ENCODE measurements around the gene USP37. TPM values are rescaled to one million over a fixed set of nuclear protein-coding genes. Genes with fewer than 3 reads are reported as not detected.

USP37 gene
- total RNA-seq, 1 donor from 2014 or later: 9.4 TPM

DNA sequence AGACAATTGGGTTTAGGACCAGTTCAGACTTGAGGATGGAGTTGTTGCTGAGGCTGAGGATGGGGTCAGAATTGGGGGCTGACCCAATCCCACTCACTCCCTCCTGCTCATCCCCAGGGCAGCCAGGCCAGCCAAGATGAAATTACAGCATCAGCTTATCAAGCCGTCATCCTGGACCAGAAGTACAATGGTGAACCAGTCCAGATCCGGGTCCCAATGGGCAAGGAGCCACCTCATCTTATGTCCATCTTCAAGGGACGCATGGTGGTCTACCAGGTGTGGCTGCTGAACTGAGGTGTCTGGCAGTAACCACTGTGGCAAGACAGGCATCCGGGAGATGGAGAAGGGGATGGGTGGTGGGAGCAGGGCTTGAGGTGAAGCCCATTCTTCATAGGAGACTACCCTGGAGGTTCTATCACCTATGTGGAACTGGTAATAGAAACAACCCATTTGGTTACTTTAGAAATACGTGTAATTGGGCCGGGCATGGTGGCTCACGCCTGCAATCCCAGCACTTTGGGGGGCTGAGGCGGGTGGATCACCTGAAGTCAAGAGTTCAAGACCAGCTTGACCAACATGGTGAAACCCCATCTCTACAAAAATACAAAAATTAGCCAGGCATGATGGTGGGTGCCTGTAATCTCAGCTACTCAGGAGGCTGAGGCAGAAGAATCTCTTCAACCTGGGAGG lies 135.3 kb downstream of the USP37 start:
- no peak overlapping the region for H3K4me3 ChIP-seq (ENCODE audit: low read depth, low read length)
- H3K36me3 ChIP-seq (ENCODE audit: control insufficient read depth, insufficient read depth, low read length): no peaks in the 10 kb centered on the region
- no peak for DNase-seq (ENCODE audit: low read depth)
- peaks cover 7% of the 10 kb centered on the region for H3K27me3 ChIP-seq (ENCODE audit: control insufficient read depth, insufficient read depth, low read length)
- no peak for TF ChIP-seq CTCF (IDR thresholded peaks at IDR 0.05; ENCODE audit: insufficient read depth, low read length, poor library complexity, severe bottlenecking)

DNA sequence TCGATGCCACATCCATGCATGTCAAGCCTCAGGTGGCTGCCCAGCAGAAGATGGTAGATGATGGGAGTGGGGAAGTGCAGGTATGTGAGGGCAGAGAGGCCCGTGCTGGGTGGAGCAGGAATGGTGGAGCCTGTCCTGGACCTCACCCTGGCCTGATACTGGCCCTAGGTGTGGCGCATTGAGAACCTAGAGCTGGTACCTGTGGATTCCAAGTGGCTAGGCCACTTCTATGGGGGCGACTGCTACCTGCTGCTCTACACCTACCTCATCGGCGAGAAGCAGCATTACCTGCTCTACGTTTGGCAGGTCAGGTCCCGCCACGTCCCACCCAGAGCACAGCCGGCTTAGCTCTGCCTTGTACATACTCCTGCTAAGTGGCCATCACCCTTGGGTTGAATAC lies 136.3 kb downstream of the USP37 start:
- no peak for TF ChIP-seq CTCF (IDR thresholded peaks at IDR 0.05; ENCODE audit: insufficient read depth, low read length, poor library complexity, severe bottlenecking)
- H3K4me3 ChIP-seq (ENCODE audit: low read depth, low read length): no peak overlapping the region
- DNase-seq (ENCODE audit: low read depth): no peak
- H3K36me3 ChIP-seq (ENCODE audit: control insufficient read depth, insufficient read depth, low read length): no peaks in the 10 kb centered on the region
- H3K27me3 ChIP-seq (ENCODE audit: control insufficient read depth, insufficient read depth, low read length): peaks cover 7% of the 10 kb centered on the region

DNA sequence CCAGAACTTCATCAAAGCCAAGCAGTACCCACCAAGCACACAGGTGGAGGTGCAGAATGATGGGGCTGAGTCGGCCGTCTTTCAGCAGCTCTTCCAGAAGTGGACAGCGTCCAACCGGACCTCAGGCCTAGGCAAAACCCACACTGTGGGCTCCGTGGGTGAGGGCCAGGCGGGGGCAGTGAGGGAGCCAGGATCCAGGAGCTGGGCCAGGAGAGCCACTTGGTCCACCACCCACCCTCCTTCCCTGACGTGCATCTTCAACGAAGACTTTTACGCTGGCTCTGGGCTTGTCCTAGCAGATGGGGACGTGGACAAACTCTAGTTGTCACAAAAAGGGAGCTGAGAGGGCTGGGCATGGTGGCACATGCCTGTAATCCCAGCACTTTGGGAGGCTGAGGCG lies 137.4 kb downstream of the USP37 start:
- H3K4me3 ChIP-seq (ENCODE audit: low read depth, low read length): no peak overlapping the region
- no peaks in the 10 kb centered on the region for H3K36me3 ChIP-seq (ENCODE audit: control insufficient read depth, insufficient read depth, low read length)
- no peak for TF ChIP-seq CTCF (IDR thresholded peaks at IDR 0.05; ENCODE audit: insufficient read depth, low read length, poor library complexity, severe bottlenecking)
- no peak for DNase-seq (ENCODE audit: low read depth)
- peaks cover 7% of the 10 kb centered on the region for H3K27me3 ChIP-seq (ENCODE audit: control insufficient read depth, insufficient read depth, low read length)

DNA sequence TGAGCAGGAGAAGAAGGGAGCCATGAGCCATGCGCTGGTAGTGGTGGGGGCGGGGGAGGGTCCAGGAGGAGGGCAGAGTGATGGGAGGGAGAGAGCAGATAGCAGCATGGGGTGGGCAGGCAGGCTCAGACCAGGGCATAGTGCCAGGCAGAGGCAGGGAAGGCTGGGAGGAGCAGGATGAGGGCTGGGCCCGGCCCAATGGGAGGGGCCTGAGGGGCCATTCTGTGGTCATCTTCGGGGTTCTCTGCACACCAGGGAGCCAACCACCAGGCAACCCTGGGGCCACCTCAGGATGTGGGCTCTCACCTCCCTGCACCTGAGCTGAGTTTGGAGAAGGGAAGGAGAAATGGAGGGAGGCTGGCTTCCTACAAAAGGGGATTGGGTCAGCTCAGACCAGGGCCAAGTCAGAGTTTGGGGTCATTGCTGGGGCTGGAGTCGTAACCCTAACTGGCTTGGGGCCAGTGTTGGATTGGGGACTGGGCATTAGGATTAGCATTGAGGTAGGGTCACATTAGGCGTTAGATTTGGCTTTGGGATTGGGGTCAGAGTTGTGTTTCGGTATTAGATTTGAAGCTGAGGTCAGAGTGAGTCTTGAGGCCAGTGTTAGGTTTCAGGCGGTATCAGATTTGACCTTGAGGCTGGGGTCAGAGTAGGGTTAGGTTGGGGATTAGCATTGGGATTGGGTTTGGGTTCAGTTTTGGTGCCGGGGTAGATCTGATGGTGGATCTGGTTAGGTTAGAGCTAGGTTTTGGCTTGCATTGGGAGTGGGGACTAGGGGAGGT lies 138.0 kb downstream of the USP37 start:
- H3K4me3 ChIP-seq (ENCODE audit: low read depth, low read length): no peak overlapping the region
- DNase-seq (ENCODE audit: low read depth): no peak
- H3K36me3 ChIP-seq (ENCODE audit: control insufficient read depth, insufficient read depth, low read length): no peaks in the 10 kb centered on the region
- no peak for TF ChIP-seq CTCF (IDR thresholded peaks at IDR 0.05; ENCODE audit: insufficient read depth, low read length, poor library complexity, severe bottlenecking)
- H3K27me3 ChIP-seq (ENCODE audit: control insufficient read depth, insufficient read depth, low read length): peaks cover 7% of the 10 kb centered on the region

GRCh38 chr2:218428846-218429558 lies 139.1 kb downstream of the USP37 start:
- TF ChIP-seq CTCF (IDR thresholded peaks at IDR 0.05; ENCODE audit: insufficient read depth, low read length, poor library complexity, severe bottlenecking): no peak
- Histone ChIP-seq H3K27me3 (ENCODE audit: control insufficient read depth, insufficient read depth, low read length) (peaks cover 7% of the 10 kb centered on the region), H3K36me3 (ENCODE audit: control insufficient read depth, insufficient read depth, low read length) (no peaks in the 10 kb centered on the region), H3K4me3 (ENCODE audit: low read depth, low read length) (no peak overlapping the region)
- DNase-seq (ENCODE audit: low read depth): no peak
